Neutrophil (primary cell): ENCODE data around the gene KIF3C.

Experiments used
- H3K27ac ChIP-seq: fragments of 200-600 bp; sonication (generic); 2 replicates; pipeline ENCODE4 v1.5.1; 2016; ENCODE audit warnings: mild to moderate bottlenecking, moderate library complexity
- H3K27me3 ChIP-seq: fragments of 200-600 bp; sonication (generic); 2 replicates; pipeline ENCODE4 v1.6.0; 2016; ENCODE audit warnings: mild to moderate bottlenecking
- H3K36me3 ChIP-seq: fragments of 200-600 bp; sonication (generic); 2 replicates; pipeline ENCODE4 v1.5.1; 2017
- H3K4me1 ChIP-seq, 2 experiments: fragments of 200-600 bp in 1 of 2; sonication (generic) in 1 of 2; 1 replicate in 1 of 2; 2 replicates in 1 of 2; pipeline versions ENCODE4 v1.5.1 to v1.6.1; 2013 to 2016; ENCODE audit warnings: low read depth in 1 of 2, low read length in 1 of 2, mild to moderate bottlenecking in 1 of 2, moderate library complexity in 1 of 2; ENCODE audit not compliant: control insufficient read depth in 1 of 2, insufficient read depth in 1 of 2
- H3K4me3 ChIP-seq, 2 experiments: fragments of 200-600 bp in 1 of 2; sonication (generic) in 1 of 2; 1 replicate in 1 of 2; 2 replicates in 1 of 2; pipeline ENCODE4 v1.5.1; 2013 to 2016; ENCODE audit warnings: low read depth in 1 of 2, low read length in 1 of 2, mild to moderate bottlenecking in 1 of 2, moderate library complexity in 1 of 2
- H3K9me3 ChIP-seq: fragments of 200-600 bp; sonication (generic); 2 replicates; pipeline ENCODE4 v1.5.1; 2016
- TF ChIP-seq, protein P1 (sequence below): fragments of 200-600 bp; sonication (generic); IDR thresholded peaks from 2 replicates; pipeline ENCODE4 v1.5.1; 2016; ENCODE audit warnings: antibody characterized with exemption

Gene KIF3C

DNA sequence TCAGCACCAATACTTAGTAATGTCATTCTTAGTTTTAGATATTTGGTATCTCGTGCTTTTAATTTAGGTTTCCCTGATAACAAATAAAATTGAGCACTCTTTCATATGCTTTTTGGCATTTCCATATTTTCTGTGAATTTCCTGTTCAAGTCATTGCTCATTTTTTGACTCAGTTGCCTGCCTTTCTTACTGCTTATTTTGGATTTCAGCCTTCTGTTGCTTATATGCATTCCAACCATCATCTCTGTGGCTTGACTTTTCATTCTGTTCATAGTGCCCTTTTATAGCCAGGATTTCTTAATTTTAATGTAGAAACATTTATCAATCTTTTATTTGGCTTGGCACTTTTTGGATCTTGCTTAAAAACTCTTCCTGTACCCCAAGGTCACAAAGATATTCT is 14.5 kb upstream of the KIF3C start:
- TF ChIP-seq, protein P1, sequence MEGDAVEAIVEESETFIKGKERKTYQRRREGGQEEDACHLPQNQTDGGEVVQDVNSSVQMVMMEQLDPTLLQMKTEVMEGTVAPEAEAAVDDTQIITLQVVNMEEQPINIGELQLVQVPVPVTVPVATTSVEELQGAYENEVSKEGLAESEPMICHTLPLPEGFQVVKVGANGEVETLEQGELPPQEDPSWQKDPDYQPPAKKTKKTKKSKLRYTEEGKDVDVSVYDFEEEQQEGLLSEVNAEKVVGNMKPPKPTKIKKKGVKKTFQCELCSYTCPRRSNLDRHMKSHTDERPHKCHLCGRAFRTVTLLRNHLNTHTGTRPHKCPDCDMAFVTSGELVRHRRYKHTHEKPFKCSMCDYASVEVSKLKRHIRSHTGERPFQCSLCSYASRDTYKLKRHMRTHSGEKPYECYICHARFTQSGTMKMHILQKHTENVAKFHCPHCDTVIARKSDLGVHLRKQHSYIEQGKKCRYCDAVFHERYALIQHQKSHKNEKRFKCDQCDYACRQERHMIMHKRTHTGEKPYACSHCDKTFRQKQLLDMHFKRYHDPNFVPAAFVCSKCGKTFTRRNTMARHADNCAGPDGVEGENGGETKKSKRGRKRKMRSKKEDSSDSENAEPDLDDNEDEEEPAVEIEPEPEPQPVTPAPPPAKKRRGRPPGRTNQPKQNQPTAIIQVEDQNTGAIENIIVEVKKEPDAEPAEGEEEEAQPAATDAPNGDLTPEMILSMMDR, result no peak
- no peaks in the 10 kb centered on the region for H3K36me3 ChIP-seq
- H3K4me1 ChIP-seq, result peaks cover 52 to 58% of the 10 kb centered on the region in 2 experiments
- H3K9me3 ChIP-seq, result no peaks in the 10 kb centered on the region
- no peaks in the 10 kb centered on the region for H3K27me3 ChIP-seq
- H3K4me3 ChIP-seq, result no peak overlapping the region
- H3K27ac ChIP-seq, result no peak overlapping the region

DNA sequence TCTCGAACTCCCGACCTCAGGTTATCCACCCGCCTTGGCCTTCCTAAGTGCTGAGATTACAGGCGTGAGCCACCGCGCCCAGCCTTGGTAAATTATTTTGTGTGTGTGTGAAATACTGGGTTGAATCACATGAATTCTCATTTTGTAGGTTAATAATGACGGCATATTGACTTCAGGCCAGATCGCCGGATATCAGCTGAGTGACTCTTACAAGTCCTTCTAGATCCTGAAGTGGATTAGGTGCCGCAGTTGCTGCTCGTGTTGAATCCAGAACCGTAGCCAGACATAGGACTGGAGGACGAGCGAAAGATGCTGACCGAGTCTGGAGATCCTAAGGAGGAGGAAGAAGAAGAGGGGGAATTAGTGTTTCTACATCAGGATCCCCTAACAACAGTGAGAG is 12.2 kb upstream of the KIF3C start:
- TF ChIP-seq, protein P1, result no peak
- no peaks in the 10 kb centered on the region for H3K9me3 ChIP-seq
- no peak overlapping the region for H3K4me3 ChIP-seq
- H3K4me1 ChIP-seq, result peaks cover 44 to 51% of the 10 kb centered on the region in 2 experiments
- no peaks in the 10 kb centered on the region for H3K36me3 ChIP-seq
- no peaks in the 10 kb centered on the region for H3K27me3 ChIP-seq
- no peak overlapping the region for H3K27ac ChIP-seq

DNA sequence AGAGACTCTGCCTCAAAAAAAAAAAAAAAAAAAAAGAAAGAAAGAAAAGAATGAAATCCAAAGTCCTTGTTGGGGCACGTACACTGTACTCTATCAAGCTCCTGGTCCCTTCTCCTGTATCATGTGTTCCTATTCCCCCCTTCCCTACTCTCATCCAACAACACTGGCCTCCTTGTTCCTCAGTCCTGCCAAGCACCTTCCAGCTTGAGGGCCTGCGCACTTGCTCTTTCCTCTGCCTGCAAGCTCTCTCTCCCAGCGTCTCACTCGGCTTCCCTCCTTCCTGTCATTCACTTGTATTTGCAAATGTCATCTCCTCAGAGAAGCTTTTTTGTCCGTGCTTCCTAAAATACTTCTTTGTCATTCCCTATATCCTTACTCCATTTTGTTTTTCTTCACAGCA is 10.8 kb upstream of the KIF3C start:
- H3K4me3 ChIP-seq, result no peak overlapping the region
- H3K27me3 ChIP-seq, result no peaks in the 10 kb centered on the region
- peaks cover 31 to 42% of the 10 kb centered on the region in 2 experiments for H3K4me1 ChIP-seq
- H3K27ac ChIP-seq, result peak overlapping the region; percentile 19
- no peaks in the 10 kb centered on the region for H3K36me3 ChIP-seq
- no peaks in the 10 kb centered on the region for H3K9me3 ChIP-seq
- TF ChIP-seq, protein P1, result no peak

DNA sequence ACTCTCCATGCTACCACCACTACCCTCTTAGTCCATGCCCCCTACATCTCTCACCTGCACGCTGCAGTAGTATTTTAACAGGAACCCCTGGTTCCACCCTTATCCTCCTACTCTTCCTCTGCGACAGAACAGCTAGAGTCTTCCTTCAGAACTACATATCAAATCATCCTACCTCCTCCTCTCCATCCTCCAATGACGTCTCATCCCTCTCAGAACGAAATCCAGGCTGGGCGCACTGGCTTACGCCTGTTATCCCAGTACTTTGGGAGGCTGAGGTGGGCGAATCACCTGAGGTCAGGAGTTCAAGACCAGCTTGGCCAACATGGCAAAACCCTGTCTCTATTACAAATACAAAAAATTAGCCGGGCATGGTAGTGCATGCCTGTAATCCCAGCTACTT is 10.3 kb upstream of the KIF3C start:
- peak overlapping the region in 1 of 2 experiments; percentile 55 for H3K4me3 ChIP-seq
- H3K9me3 ChIP-seq, result no peaks in the 10 kb centered on the region
- H3K36me3 ChIP-seq, result no peaks in the 10 kb centered on the region
- peak overlapping the region; percentile 87 for H3K27ac ChIP-seq
- H3K4me1 ChIP-seq, result peaks cover 28 to 37% of the 10 kb centered on the region in 2 experiments
- TF ChIP-seq, protein P1, result no peak
- no peaks in the 10 kb centered on the region for H3K27me3 ChIP-seq

DNA sequence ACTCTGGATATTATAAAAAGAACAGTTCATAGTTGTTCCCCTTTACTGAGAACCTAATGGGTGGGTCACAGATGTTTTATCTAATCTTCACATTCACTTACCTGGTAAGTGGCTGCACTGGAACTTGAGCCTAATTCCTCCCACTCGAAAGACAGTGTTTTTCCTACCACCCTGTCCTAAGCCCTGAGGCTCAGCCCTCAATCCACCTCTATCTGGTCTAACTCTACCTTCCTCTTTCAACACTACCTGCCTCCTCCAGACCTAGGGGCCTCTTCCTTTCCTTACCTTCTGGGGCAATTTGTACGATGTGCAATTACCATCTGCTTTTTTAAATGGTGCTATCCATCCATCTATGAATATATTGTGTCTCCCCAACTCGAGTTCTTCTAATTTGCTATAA is 9.7 kb upstream of the KIF3C start:
- H3K9me3 ChIP-seq, result no peaks in the 10 kb centered on the region
- peak overlapping the region; percentile 87 for H3K27ac ChIP-seq
- H3K4me3 ChIP-seq, result peak overlapping the region; percentile 40 to 55
- peaks cover 25 to 34% of the 10 kb centered on the region in 2 experiments for H3K4me1 ChIP-seq
- no peaks in the 10 kb centered on the region for H3K36me3 ChIP-seq
- H3K27me3 ChIP-seq, result no peaks in the 10 kb centered on the region
- TF ChIP-seq, protein P1, result no peak

DNA sequence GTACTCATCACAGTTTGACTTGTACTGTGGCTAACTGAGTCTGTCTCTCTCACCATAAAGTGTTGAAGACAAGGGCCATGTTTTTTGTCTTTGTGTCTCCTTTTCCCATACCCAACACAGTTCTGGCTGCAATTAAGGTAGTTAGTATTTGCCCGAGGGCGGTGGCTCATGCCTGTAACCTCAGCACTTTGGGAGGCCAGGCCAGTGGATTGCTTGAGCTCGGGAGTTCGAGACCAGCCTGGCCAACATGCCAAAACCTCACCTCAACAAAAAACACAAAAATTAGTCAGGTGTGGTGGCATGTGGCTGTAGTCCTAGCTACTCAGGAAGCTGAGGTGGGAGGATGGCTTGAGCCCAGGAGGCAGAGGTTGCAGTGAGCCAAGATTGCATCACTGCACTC is 6.9 kb upstream of the KIF3C start:
- Histone ChIP-seq H3K27me3 (no peaks in the 10 kb centered on the region), H3K27ac (no peak overlapping the region), H3K4me1 (peaks cover 25 to 30% of the 10 kb centered on the region in 2 experiments), H3K36me3 (no peaks in the 10 kb centered on the region), H3K4me3 (no peak overlapping the region), H3K9me3 (no peaks in the 10 kb centered on the region)
- TF ChIP-seq, protein P1, result no peak
